Measurements from ENCODE around the gene CDK14. TPM values are rescaled to one million over a fixed set of nuclear protein-coding genes. Genes with fewer than 3 reads are reported as not detected.

Gene CDK14
- total and polyA plus RNA-seq, 2 of the 8 experiments (the other 6 are each of a cell fraction or from before 2014, with no cell fraction given): 5.5 to 47.3 TPM

DNA sequence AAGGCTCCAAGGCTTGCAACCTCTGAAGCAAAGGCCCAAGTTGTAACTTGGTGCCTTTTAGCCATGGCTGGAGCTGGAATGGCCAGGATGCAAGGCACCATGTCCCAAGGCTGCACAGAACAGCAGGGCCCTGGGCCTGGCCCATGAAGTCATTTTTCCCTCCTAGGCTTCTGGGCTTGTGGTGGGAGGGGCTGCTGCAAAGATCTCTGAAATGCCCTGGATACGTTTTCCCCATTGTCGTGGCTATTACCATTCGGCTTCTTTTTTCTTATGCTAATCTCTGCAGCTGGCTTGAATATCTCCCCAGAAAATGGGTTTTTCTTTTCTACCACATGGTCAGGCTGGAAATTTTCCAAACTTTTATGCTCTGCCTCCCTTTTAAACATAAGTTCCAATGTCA lies 234.2 kb downstream of the CDK14 start:
- Histone ChIP-seq H3K4me2 (ENCODE audit: insufficient read depth in 1 of 2, low read depth in 2 of 2, low read length in 2 of 2) (no peak overlapping the region), H4K91ac (replicated peaks; ENCODE audit: insufficient read length, low read length) (no peak overlapping the region), H2BK15ac (ENCODE audit: low read length) (no peak overlapping the region), H3K79me1 (ENCODE audit: low read depth, low read length) (no peaks in the 10 kb centered on the region), H3K23me2 (ENCODE audit: low read depth, low read length) (no peaks in the 10 kb centered on the region; the same call in 1 of the 2 replicates), H2AK5ac (ENCODE audit: low read depth, low read length) (no peak overlapping the region), H3K36me3 (ENCODE audit: control insufficient read depth in 2 of 4, insufficient read depth in 4 of 4, low read length in 3 of 4) (no peaks in the 10 kb centered on the region; a peak in 2 of 8 replicates), H2BK12ac (ENCODE audit: low read depth, low read length) (no peak overlapping the region), H2BK120ac (replicated peaks; ENCODE audit: low read depth, low read length) (no peak overlapping the region), H3K4me3 (ENCODE audit: extremely low read depth in 1 of 4, insufficient read depth in 2 of 4, low read depth in 3 of 4, low read length in 4 of 4) (no peak overlapping the region), H3K79me2 (ENCODE audit: control insufficient read depth in 1 of 2, insufficient read depth in 2 of 2, low read length in 2 of 2) (no peaks in the 10 kb centered on the region), H3K23ac (ENCODE audit: insufficient read length) (no peak overlapping the region), H2BK20ac (ENCODE audit: low read length) (no peak overlapping the region), H3K27me3 (replicated peaks in 1 of 4; ENCODE audit: control insufficient read depth in 3 of 4, extremely low read depth in 1 of 4, insufficient read depth in 3 of 4, low read length in 3 of 4) (no peaks in the 10 kb centered on the region), H3K14ac (ENCODE audit: insufficient read length) (no peak overlapping the region), H2AFZ (ENCODE audit: low read length) (no peak overlapping the region), H3K27ac (ENCODE audit: low read depth, low read length) (no peak overlapping the region), H3K9ac (replicated peaks in 1 of 4; ENCODE audit: extremely low read depth in 1 of 4, low read depth in 3 of 4, low read length in 3 of 4) (no peak overlapping the region), H3K9me3 (ENCODE audit: insufficient read depth in 2 of 2, low read depth in 1 of 2, low read length in 1 of 2) (peaks cover 15 to 16% of the 10 kb centered on the region in 2 experiments), H3K56ac (replicated peaks; ENCODE audit: insufficient read length, low read depth, low read length) (no peak overlapping the region), H3K18ac (ENCODE audit: extremely low read depth, low read length) (no peak overlapping the region), H2BK5ac (ENCODE audit: low read depth, low read length) (no peak overlapping the region), H4K5ac (ENCODE audit: insufficient read length, low read depth, low read length) (no peak overlapping the region), H3K4me1 (replicated peaks in 1 of 4; ENCODE audit: control insufficient read depth in 3 of 4, insufficient read depth in 4 of 4, low read length in 3 of 4) (peaks cover 0 to 2% (median 0%) of the 10 kb centered on the region in 4 experiments; a peak in 1 of 7 replicates), H3K4ac (replicated peaks; ENCODE audit: insufficient read length, low read depth, low read length) (no peak overlapping the region), H4K20me1 (replicated peaks in 1 of 2; ENCODE audit: control insufficient read depth in 1 of 2, insufficient read depth in 2 of 2, low read length in 2 of 2) (no peaks in the 10 kb centered on the region), H4K8ac (ENCODE audit: extremely low read depth, insufficient read depth, low read length) (no peak overlapping the region)
- no peak for DNase-seq (ENCODE audit: low read depth in 1 of 2, low spot score in 2 of 2)
- ChIA-PET CTCF (ENCODE audit: partially characterized antibody) (no interaction called here), POLR2A (ENCODE audit: partially characterized antibody) (no interaction called here)
- FAIRE-seq: no peak
- TF ChIP-seq POU5F1 (IDR thresholded peaks at IDR 0.05; ENCODE audit: low read depth, low read length) (no peak), GTF2F1 (IDR thresholded peaks at IDR 0.05; ENCODE audit: borderline replicate concordance, low read depth, low read length) (no peak), NRF1 (IDR thresholded peaks at IDR 0.05; ENCODE audit: low read depth, low read length) (no peak), GABPA (IDR thresholded peaks at IDR 0.05; ENCODE audit: borderline replicate concordance, insufficient read depth, low read length) (no peak), CTBP2 (IDR thresholded peaks at IDR 0.05; ENCODE audit: borderline replicate concordance, insufficient read depth, insufficient read length, low read length) (no peak), EP300 (IDR thresholded peaks at IDR 0.05; ENCODE audit: borderline replicate concordance in 1 of 2, low read depth in 2 of 2, low read length in 2 of 2) (no peak), TAF7 (optimal IDR thresholded peaks at IDR 0.05; ENCODE audit: borderline replicate concordance, low read depth, low read length) (no peak), MAFK (IDR thresholded peaks at IDR 0.05; ENCODE audit: low read depth, low read length) (no peak), SIX5 (IDR thresholded peaks at IDR 0.05; ENCODE audit: low read depth, low read length) (no peak), EZH2 (IDR thresholded peaks at IDR 0.05; ENCODE audit: low read depth, low read length, severe bottlenecking) (no peak), POLR2AphosphoS5 (IDR thresholded peaks at IDR 0.05; ENCODE audit: low read depth, low read length) (no peak), CEBPB (IDR thresholded peaks at IDR 0.05; ENCODE audit: low read depth, low read length) (no peak), CBX8 (IDR thresholded peaks at IDR 0.05; ENCODE audit: borderline replicate concordance, low read depth, low read length) (no peak)
- WGBS, 2 experiments (ENCODE audit: extremely low coverage in 1 of 2, insufficient coverage in 1 of 2, insufficient read length in 1 of 2, insufficient replicate concordance in 2 of 2, low coverage in 1 of 2, low lambda C conversion rate in 2 of 2, missing lambda C conversion rate in 1 of 2): 78% methylated on average over 3 of the region's 3 CpGs; no CpG with 5 or more reads in 1 of the 2 experiments
